Suprapubic skin (tissue), 4 donors: ENCODE measurements around the gene PCGF3.

Source experiments
- EP300 ChIP-seq: sonication (generic); formaldehyde crosslinking; IDR thresholded peaks from one replicate; pipeline ENCODE4 v1.6.1; 2017; ENCODE audit warnings: antibody characterized with exemption
- POLR2A ChIP-seq, 2 donors: fragments of 450-650 bp; IDR thresholded peaks; one replicate each; pipeline ENCODE4 v1.6.1; 2017; ENCODE audit warnings: antibody characterized with exemption in 2 of 2, mild to moderate bottlenecking in 2 of 2, moderate library complexity in 2 of 2
- POLR2AphosphoS5 ChIP-seq, 3 donors: sonication (generic); formaldehyde crosslinking; IDR thresholded peaks; one replicate each; pipeline ENCODE4 v1.6.1; 2017; ENCODE audit warnings: antibody characterized with exemption in 3 of 3
- TF ChIP-seq, protein P1 (sequence below), 2 donors: fragments of 200-600 bp in 1 of 2; fragments of 450-650 bp in 1 of 2; sonication (generic) in 1 of 2; IDR thresholded peaks; one replicate each; pipeline ENCODE4 v1.5.1; 2016 to 2019; ENCODE audit warnings: antibody characterized with exemption in 2 of 2, mild to moderate bottlenecking in 1 of 2, moderate library complexity in 1 of 2

DNA sequence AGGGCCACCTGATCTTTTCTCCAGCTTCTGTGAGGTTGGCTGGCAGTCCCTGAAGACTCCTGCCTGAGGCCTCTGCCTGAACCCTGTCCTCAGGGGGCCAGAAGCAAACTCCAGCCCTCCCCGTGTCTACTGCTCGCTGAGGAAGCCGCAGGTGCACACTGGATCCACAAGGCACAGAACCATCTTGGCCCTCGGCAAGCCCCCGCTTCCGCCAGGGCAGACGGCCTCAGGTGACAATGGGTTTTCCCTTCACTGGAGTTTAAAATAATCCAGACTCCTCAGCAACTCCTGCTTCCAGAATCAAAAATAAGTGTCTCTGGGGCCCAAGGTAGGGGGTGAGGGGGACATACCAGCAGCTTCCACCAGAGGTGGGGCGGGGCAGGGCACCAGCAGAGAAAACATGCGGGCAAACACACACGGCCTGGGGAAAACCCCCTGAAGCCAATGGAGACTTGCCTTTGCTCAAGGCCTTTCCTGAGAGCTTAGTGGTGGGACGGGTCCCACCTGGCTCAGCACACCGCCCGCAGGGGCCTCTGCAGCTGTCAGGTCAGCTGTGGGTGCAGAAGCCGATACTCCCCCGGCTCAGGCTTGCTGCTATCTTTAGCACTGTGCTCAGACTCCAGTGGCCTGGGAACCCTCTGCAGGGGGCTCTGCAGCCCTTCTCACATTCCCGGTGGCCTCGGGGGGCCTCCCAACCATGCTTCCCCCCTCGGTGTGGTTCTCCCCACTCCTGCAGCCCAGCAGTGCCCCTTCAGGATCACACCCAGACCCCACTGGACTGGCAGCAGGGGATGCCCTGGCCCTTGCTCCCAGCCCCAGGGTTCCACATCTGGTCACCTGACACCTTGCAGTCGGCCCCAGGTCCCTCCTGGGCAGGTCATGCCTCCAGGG is 29.4 kb upstream of the PCGF3 start:
- TF ChIP-seq, protein P1, sequence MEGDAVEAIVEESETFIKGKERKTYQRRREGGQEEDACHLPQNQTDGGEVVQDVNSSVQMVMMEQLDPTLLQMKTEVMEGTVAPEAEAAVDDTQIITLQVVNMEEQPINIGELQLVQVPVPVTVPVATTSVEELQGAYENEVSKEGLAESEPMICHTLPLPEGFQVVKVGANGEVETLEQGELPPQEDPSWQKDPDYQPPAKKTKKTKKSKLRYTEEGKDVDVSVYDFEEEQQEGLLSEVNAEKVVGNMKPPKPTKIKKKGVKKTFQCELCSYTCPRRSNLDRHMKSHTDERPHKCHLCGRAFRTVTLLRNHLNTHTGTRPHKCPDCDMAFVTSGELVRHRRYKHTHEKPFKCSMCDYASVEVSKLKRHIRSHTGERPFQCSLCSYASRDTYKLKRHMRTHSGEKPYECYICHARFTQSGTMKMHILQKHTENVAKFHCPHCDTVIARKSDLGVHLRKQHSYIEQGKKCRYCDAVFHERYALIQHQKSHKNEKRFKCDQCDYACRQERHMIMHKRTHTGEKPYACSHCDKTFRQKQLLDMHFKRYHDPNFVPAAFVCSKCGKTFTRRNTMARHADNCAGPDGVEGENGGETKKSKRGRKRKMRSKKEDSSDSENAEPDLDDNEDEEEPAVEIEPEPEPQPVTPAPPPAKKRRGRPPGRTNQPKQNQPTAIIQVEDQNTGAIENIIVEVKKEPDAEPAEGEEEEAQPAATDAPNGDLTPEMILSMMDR (IDR thresholded peaks at IDR 0.05) = no peak
- TF ChIP-seq EP300 = no peak
- no peak for TF ChIP-seq POLR2A (IDR thresholded peaks at IDR 0.05)
- no peak for TF ChIP-seq POLR2AphosphoS5 (IDR thresholded peaks at IDR 0.05)
